ENCODE results near the gene SHISA6.

- peak; percentile 25; the same call in 1 of the 2 replicates for TF ChIP-seq CTCF (IDR thresholded peaks at IDR 0.05; ENCODE audit: low read length)
- TF ChIP-seq EZH2 (IDR thresholded peaks at IDR 0.05; ENCODE audit: borderline replicate concordance, low read length) = no peak
Measured at GRCh38 chr17:11391134-11391533, 150.1 kb downstream of the SHISA6 start.
